Measurements from ENCODE around the gene GREM1.

DNA sequence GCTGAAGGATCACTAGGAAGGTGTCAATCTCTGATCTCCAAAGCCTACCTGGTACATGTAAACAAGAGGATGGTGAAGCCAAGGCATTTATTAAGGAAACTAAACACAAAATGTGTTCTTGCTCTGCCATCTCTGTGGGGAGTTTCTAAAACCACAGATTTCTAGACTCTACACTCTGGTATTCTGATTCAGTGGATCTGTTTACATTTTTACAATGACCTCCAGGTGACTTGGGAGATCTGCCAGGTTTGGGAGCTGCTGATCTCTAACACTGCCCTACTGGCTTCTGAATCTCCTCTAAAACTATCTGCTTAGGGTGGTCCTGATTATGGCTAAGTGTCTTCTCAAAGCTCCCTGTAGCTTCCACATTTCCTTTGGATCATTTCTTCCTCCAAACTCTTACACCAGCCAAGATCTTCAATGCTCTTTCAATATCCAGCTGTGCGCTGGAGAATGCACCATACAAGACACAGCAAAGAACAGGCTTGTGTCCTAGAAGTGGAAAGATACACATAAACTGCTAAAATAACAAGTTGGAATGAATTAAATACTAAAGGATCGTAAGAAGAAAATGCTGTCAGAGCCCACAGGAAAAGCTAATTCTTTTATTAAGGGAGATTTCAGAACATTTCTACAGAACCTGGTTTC is 72.7 kb downstream of the GREM1 start:
- TF ChIP-seq, protein P1, sequence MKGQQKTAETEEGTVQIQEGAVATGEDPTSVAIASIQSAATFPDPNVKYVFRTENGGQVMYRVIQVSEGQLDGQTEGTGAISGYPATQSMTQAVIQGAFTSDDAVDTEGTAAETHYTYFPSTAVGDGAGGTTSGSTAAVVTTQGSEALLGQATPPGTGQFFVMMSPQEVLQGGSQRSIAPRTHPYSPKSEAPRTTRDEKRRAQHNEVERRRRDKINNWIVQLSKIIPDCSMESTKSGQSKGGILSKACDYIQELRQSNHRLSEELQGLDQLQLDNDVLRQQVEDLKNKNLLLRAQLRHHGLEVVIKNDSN (IDR thresholded peaks at IDR 0.05; ENCODE audit: borderline replicate concordance, low read depth), result no peak
- no peak for TF ChIP-seq SMC3 (IDR thresholded peaks at IDR 0.05; ENCODE audit: low read depth, low read length)
- TF ChIP-seq, protein P2, sequence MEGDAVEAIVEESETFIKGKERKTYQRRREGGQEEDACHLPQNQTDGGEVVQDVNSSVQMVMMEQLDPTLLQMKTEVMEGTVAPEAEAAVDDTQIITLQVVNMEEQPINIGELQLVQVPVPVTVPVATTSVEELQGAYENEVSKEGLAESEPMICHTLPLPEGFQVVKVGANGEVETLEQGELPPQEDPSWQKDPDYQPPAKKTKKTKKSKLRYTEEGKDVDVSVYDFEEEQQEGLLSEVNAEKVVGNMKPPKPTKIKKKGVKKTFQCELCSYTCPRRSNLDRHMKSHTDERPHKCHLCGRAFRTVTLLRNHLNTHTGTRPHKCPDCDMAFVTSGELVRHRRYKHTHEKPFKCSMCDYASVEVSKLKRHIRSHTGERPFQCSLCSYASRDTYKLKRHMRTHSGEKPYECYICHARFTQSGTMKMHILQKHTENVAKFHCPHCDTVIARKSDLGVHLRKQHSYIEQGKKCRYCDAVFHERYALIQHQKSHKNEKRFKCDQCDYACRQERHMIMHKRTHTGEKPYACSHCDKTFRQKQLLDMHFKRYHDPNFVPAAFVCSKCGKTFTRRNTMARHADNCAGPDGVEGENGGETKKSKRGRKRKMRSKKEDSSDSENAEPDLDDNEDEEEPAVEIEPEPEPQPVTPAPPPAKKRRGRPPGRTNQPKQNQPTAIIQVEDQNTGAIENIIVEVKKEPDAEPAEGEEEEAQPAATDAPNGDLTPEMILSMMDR (IDR thresholded peaks at IDR 0.05), result no peak
- no peak for TF ChIP-seq GABPA (IDR thresholded peaks at IDR 0.05; ENCODE audit: low read depth)
- no peak for TF ChIP-seq EZH2phosphoT487 (IDR thresholded peaks at IDR 0.05; ENCODE audit: borderline replicate concordance, low read depth)
- TF ChIP-seq EP300 (IDR thresholded peaks at IDR 0.05; ENCODE audit: borderline replicate concordance in 1 of 2, low read depth in 1 of 2, low read length in 1 of 2), result no peak

All from SK-N-SH (cell line).